DND-41 (cell line): Measurements from ENCODE around the gene ELMOD3.

ENCODE experiments used
- ATAC-seq: fragments of 200-7000 bp; cut with Tn5 transposase; 3 replicates; pipeline ENCODE4 v1.9.1; 2021; ENCODE audit warnings: low read depth; ENCODE audit not compliant: insufficient read depth
- DNase-seq: peaks from one replicate; pipeline ENCODE4 v3.0.0-alpha.2; 2020
- H2AFZ ChIP-seq: 2 replicates; pipeline ENCODE4 v1.6.0; 2012; ENCODE audit warnings: low read depth, low read length
- H3K27ac ChIP-seq: 2 replicates; pipeline ENCODE4 v1.5.1; 2012; ENCODE audit warnings: low read length, inconsistent platforms
- H3K27me3 ChIP-seq: fragments of 200-600 bp; sonication (generic); 2 replicates; pipeline ENCODE4 v1.6.0; 2012; ENCODE audit warnings: low read length, mild to moderate bottlenecking, inconsistent platforms; ENCODE audit not compliant: insufficient read depth, poor library complexity
- H3K36me3 ChIP-seq: 2 replicates; pipeline ENCODE4 v1.5.1; 2012; ENCODE audit warnings: low read length, inconsistent platforms; ENCODE audit not compliant: insufficient read depth
- H3K4me1 ChIP-seq: 2 replicates; pipeline ENCODE4 v1.5.1; 2012; ENCODE audit warnings: mild to moderate bottlenecking, low read length; ENCODE audit not compliant: insufficient read depth
- H3K4me2 ChIP-seq: 2 replicates; pipeline ENCODE4 v1.6.0; 2012; ENCODE audit warnings: mild to moderate bottlenecking, moderate library complexity, low read length, inconsistent platforms; ENCODE audit not compliant: insufficient read depth
- H3K4me3 ChIP-seq, 2 experiments: fragments of 200-600 bp in 1 of 2; shearing (Covaris generic) in 1 of 2; 2 replicates each; pipeline ENCODE4 v1.5.1; 2012 to 2016; ENCODE audit warnings: inconsistent platforms in 2 of 2, low read length in 2 of 2, mild to moderate bottlenecking in 2 of 2, low read depth in 1 of 2, moderate library complexity in 1 of 2
- H3K79me2 ChIP-seq: 2 replicates; pipeline ENCODE4 v1.6.0; 2012; ENCODE audit warnings: low read length, inconsistent platforms; ENCODE audit not compliant: insufficient read depth
- H3K9ac ChIP-seq: 2 replicates; pipeline ENCODE4 v1.6.0; 2012; ENCODE audit warnings: low read depth, mild to moderate bottlenecking, inconsistent platforms, low read length, moderate library complexity
- H3K9me3 ChIP-seq: 2 replicates; pipeline ENCODE4 v1.5.1; 2012; ENCODE audit warnings: low read length, moderate library complexity, mild to moderate bottlenecking, inconsistent platforms; ENCODE audit not compliant: insufficient read depth, severe bottlenecking
- H4K20me1 ChIP-seq: 2 replicates; pipeline ENCODE4 v1.6.0; 2012; ENCODE audit warnings: low read length; ENCODE audit not compliant: insufficient read depth
- CTCF ChIP-seq: IDR thresholded peaks from 2 replicates; pipeline ENCODE4 v1.5.1; 2012; ENCODE audit warnings: borderline replicate concordance, low read length, moderate library complexity, mild to moderate bottlenecking; ENCODE audit not compliant: poor library complexity, severe bottlenecking; ENCODE audit errors: extremely low read depth
- EZH2 ChIP-seq: IDR thresholded peaks from 3 replicates; pipeline ENCODE4 v1.6.1; 2012; ENCODE audit warnings: borderline replicate concordance, low read depth, mild to moderate bottlenecking, moderate library complexity, low read length, inconsistent platforms; ENCODE audit not compliant: severe bottlenecking

The ELMOD3 gene

DNA sequence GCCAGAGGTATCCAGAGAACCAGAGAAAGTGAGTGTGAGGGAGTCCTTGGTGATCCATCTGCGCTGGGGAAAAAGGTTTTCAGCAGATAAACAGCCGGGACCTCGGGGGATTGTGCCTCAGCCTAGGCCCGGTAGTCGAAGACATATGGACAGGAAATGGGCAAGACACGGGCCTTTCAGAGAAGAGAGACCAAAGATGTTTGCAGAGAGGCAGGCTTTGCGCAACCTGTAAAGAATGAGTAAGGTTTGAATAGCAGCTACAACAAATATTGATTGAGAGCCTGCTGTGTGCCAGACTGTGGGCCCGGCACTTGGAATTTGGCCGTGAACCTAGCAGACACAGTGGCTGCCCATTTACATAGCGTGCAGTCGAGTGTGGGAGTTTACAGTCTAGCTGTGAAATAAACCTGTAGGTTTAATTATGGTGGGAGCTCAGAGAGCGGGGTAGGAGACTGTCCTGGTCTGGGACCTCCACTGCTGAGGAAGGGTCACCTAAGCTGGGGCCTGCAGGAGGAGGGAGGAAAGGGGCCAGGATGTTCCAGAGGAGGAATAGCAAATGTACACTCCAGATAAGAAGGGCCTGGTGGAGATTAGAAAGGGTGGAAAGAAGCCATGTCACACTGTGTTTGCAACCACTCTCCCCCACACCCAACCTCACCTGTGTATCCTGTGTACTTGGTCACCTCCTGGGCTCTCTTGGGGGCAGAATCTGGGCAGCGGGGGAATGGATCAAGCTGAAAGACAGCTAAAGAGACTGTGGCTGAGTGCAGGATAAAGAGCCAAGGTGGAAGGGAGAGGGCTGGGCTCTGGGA is 66.9 kb downstream of the ELMOD3 start:
- Histone ChIP-seq H3K4me3 (no peak overlapping the region), H3K4me1 (peaks cover 39% of the 10 kb centered on the region), H3K27ac (peak overlapping the region; percentile 97), H3K9me3 (no peaks in the 10 kb centered on the region), H3K27me3 (no peaks in the 10 kb centered on the region), H3K79me2 (peaks cover 17% of the 10 kb centered on the region), H2AFZ (peak overlapping the region; percentile 95), H3K9ac (peak overlapping the region; percentile 87), H3K36me3 (no peaks in the 10 kb centered on the region; the same call in 1 of the 2 replicates), H3K4me2 (peak overlapping the region; percentile 92), H4K20me1 (no peaks in the 10 kb centered on the region)
- ATAC-seq = no peak
- TF ChIP-seq EZH2 (no peak), CTCF (no peak)
- no peak for DNase-seq

- H2AFZ ChIP-seq = no peak overlapping the region
- TF ChIP-seq CTCF = no peak
- TF ChIP-seq EZH2 = no peak
- H3K4me3 ChIP-seq = no peak overlapping the region
- no peak overlapping the region for H3K4me2 ChIP-seq
- no peak overlapping the region for H3K9ac ChIP-seq
- H3K27ac ChIP-seq = no peak overlapping the region
- H4K20me1 ChIP-seq = no peaks in the 10 kb centered on the region
- H3K27me3 ChIP-seq = no peaks in the 10 kb centered on the region
- peaks cover 39% of the 10 kb centered on the region for H3K4me1 ChIP-seq
- H3K36me3 ChIP-seq = no peaks in the 10 kb centered on the region; the same call in 1 of the 2 replicates
- DNase-seq = no peak
- no peaks in the 10 kb centered on the region for H3K9me3 ChIP-seq
- peaks cover 17% of the 10 kb centered on the region for H3K79me2 ChIP-seq
- ATAC-seq = no peak
Measured at GRCh38 chr2:85422072-85422457, 67.5 kb downstream of the ELMOD3 start.

GRCh38 chr2:85423525-85423924 is 69.0 kb downstream of the ELMOD3 start:
- Histone ChIP-seq H3K4me1 (peaks cover 31% of the 10 kb centered on the region), H3K9ac (no peak overlapping the region), H3K36me3 (no peaks in the 10 kb centered on the region; the same call in 1 of the 2 replicates), H3K27me3 (no peaks in the 10 kb centered on the region), H4K20me1 (no peaks in the 10 kb centered on the region), H3K9me3 (no peaks in the 10 kb centered on the region), H3K79me2 (peaks cover 12% of the 10 kb centered on the region), H2AFZ (no peak overlapping the region), H3K4me3 (no peak overlapping the region), H3K4me2 (no peak overlapping the region), H3K27ac (no peak overlapping the region)
- DNase-seq = no peak
- no peak for ATAC-seq
- no peak for TF ChIP-seq CTCF
- no peak for TF ChIP-seq EZH2
